Activated naive CD4-positive, alpha-beta T cell treated with anti-CD3 and anti-CD28 coated beads, Interleukin-2, amount 50 U/mL, for 24 hours (primary cell): ENCODE measurements around the gene WBP2NL.
A peak's percentile ranks its signal among the peaks of the same experiment; 100 is the strongest.

ENCODE experiments used
- H3K27ac Mint-ChIP-seq: one replicate; pipeline ENCODE4 v1.8.0; 2021; ENCODE audit warnings: mild to moderate bottlenecking, mixed read lengths
- H3K27me3 Mint-ChIP-seq: one replicate; pipeline ENCODE4 v1.8.0; 2021; ENCODE audit warnings: mixed read lengths
- H3K36me3 Mint-ChIP-seq: one replicate; pipeline ENCODE4 v1.8.0; 2021; ENCODE audit warnings: mixed read lengths
- H3K4me1 Mint-ChIP-seq: one replicate; pipeline ENCODE4 v1.8.0; 2021; ENCODE audit warnings: mixed read lengths
- H3K4me3 Mint-ChIP-seq: one replicate; pipeline ENCODE4 v1.8.0; 2021; ENCODE audit warnings: mild to moderate bottlenecking, mixed read lengths
- H3K9me3 Mint-ChIP-seq: one replicate; pipeline ENCODE4 v1.8.0; 2021; ENCODE audit warnings: mixed read lengths

WBP2NL gene

DNA sequence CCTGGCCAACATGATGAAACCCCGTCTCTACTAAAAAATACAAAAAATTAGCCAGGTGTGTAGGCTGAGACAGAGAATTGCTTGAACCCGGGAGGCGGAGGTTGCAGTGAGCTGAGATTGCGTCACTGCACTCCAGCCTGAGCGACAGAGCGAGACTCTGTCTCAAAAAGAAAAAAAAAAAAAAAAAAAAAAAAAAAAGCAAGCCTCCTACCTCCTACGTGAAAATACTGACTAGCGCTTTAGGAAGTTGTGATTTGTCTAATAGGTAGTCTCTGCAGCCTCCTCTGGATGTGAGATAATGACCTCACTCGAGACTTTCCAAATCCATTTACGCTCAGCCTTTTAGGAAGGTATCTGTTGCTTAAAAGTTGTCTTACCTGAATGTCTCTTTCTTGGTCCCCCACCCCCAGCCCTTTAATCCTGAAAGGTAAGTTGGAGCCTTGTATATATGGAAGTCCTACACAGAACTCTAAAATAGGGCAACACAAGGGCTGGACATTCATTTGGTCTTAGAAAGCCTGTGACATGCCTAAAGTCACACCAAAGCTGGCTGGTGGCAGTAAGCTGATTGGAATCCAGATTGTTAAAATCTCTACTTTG, 23.8 kb upstream of the WBP2NL start:
- no peak overlapping the region for H3K27ac Mint-ChIP-seq
- peak overlapping the region; percentile 39 for H3K4me3 Mint-ChIP-seq
- H3K9me3 Mint-ChIP-seq = no peaks in the 10 kb centered on the region
- H3K36me3 Mint-ChIP-seq = no peaks in the 10 kb centered on the region
- peaks cover 28% of the 10 kb centered on the region for H3K27me3 Mint-ChIP-seq
- H3K4me1 Mint-ChIP-seq = peaks cover 8% of the 10 kb centered on the region

DNA sequence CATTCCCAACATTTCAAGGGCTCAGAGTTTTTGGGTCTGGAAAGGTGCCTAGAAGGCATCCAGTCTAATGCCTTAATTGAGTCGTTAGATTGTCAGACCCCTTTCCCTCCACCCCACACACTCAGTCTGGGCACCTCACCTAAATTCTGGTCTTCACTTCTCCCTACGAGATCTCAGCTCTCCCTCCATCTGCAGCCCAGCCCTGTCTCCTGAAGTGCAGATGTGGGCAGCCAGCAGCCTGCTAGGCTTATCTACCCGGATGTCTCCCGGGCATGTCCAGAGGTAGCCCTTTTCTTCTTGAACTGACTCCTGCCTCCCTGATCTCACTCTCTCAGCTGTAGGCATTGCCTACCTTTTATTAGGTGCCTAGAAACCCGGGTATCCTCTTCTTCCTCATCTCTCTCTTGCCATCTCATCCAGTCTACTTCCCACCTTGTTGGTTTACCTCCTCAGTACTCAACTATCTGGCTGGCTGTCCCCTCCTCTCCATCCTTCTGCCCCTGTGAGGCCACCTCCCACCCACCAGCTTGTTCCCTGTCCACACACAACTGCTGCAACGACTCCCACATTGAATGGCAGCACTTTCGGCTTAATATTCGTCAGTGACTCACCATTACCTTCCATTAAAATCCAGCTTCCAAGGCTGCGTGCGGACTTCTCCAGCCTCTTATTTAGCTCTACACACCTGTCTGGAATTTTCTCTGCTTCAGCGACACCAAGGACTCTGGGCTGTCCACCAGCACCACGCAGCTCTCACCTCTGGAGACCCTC, 23.1 kb upstream of the WBP2NL start:
- Mint-ChIP-seq H3K36me3 (no peaks in the 10 kb centered on the region), H3K27me3 (peaks cover 28% of the 10 kb centered on the region), H3K4me3 (peak overlapping the region; percentile 79), H3K4me1 (peaks cover 8% of the 10 kb centered on the region), H3K9me3 (no peaks in the 10 kb centered on the region), H3K27ac (peak overlapping the region; percentile 17)

DNA sequence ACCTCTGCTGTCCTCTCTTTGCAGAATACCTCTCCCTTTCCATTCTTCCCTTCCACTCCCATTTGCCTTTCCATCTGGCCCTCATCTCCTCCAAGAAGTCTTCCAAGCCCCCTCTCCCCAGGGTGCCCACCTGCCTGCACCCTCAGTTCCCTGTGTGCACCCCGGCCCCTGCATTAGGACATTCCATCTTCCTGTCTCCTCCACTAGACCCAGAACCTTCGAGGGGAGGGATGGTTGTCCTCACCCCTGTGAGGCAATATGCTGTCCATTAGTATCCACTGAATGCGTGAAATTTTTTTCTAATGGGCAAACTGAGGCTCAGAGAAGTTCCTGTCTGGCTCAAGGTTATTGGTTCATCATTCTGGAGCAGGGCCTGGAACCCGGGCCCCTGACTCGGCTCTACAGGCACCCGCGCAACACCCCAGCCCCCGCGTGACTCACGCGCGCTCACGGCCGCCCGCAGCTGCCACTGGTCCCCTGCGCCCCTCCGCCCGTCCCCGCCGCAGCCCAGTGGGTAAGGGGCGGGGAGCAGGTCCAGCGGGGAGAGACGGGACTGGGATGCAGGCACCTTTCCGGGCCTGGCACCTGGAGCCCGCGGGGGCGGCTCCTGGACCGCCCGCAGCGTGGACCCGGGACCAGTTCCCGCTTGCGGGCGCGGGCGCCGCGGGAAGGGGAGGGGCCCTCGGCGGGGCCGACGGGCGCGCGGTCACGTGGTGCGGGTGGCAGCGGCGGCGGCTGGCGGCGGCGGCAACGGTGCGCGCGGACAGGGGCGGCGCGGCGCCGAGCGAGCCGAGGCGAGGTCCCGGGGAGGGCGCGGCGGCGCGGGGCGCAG, 22.3 kb upstream of the WBP2NL start:
- Mint-ChIP-seq H3K27me3 (peaks cover 25% of the 10 kb centered on the region), H3K36me3 (no peaks in the 10 kb centered on the region), H3K4me3 (peak overlapping the region; percentile 79), H3K27ac (no peak overlapping the region), H3K4me1 (peaks cover 8% of the 10 kb centered on the region), H3K9me3 (no peaks in the 10 kb centered on the region)

DNA sequence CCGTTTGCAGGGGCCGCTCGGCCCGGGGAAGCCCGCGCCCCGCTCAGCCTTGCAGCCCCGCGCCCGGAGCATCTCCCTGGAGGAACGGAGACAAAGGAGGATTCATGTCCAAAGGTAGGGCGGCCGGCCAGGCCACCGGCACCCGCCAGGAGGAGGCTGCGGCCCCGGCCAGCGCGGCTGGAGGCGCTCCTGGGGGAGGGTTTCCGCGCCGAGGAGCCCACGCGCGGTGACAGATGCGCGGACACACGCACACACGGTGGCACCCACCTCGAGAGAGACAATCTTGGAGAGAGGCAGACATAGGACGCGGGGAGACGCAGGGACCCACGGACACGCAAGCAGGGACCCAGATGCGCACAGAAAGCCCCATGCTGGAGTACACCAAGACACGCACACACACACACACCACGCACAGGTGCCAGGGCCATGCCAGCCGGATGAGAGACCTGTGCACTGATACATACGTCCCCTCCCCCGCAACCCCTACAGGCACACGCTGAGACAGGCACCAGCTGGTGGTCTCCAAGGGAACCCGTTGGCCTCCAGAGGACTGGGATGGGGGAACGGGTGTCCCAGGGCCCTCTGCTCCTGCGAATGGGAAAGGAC, 21.5 kb upstream of the WBP2NL start:
- Mint-ChIP-seq H3K27me3 (peaks cover 25% of the 10 kb centered on the region), H3K36me3 (no peaks in the 10 kb centered on the region), H3K27ac (no peak overlapping the region), H3K9me3 (no peaks in the 10 kb centered on the region), H3K4me1 (peaks cover 8% of the 10 kb centered on the region), H3K4me3 (peak overlapping the region; percentile 23)

DNA sequence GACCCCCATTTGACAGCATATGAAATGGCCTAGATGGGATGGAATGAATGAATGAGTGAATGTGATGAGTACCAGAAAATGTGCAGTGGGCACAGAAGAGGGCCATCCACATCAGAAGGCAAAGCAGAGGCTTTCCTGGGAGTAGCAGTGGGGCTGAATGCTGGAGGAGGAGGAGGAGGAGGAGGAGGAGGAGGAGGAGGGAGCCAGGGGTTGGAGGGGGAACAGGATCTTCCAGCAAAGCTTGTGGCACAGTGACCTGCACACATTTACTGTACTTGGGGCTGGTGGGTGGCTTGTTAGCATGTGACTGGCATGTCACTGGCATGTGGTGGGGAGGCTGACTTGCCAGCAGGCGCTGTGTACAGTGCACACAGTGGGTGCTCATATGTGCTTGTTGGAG, 19.9 kb upstream of the WBP2NL start:
- Mint-ChIP-seq H3K27ac (no peak overlapping the region), H3K36me3 (no peaks in the 10 kb centered on the region), H3K4me1 (peaks cover 8% of the 10 kb centered on the region), H3K9me3 (no peaks in the 10 kb centered on the region), H3K27me3 (peaks cover 20% of the 10 kb centered on the region), H3K4me3 (no peak overlapping the region)

DNA sequence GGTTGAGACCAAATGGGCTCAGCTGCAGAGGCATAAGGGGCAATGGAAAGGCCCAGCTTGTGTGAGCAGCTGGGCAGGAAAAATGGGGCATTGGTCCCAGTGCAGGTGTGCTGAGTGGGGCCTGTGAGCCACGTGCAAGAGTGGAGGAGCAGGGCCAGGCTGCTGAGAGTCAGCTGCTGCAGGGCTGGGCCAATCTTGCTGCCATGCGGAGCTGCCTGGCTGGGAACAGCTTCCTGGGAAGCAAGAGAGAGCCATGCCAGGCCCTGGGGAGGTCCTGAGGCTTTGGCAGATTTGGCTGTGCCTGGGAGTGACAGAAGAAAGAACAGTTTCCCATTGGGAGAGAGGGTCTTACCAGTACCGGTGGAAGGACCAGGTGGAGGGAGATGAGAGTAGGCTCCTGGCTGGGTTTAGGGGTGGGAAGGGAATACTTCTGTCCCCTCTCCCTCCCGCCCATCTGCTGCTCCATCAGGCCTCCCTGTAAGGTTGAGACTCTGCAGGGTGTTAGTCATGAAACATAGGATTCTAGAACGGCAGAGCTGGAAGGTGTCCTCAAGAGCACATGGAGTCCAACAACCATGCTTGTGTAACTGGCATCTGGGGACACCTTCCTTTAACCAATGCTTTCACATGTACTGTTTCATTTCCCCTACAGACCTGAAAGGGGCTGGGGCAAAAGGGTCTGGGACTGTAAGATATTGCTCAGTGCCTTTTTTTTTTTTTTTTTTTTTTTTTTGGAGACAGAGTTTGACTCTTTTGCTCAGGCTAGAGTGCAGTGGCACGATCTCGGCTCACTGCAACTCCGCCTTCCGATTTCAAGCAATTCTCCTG, 19.0 kb upstream of the WBP2NL start:
- H3K27me3 Mint-ChIP-seq = peaks cover 20% of the 10 kb centered on the region
- no peak overlapping the region for H3K4me3 Mint-ChIP-seq
- no peaks in the 10 kb centered on the region for H3K9me3 Mint-ChIP-seq
- no peak overlapping the region for H3K27ac Mint-ChIP-seq
- peaks cover 8% of the 10 kb centered on the region for H3K4me1 Mint-ChIP-seq
- no peaks in the 10 kb centered on the region for H3K36me3 Mint-ChIP-seq

DNA sequence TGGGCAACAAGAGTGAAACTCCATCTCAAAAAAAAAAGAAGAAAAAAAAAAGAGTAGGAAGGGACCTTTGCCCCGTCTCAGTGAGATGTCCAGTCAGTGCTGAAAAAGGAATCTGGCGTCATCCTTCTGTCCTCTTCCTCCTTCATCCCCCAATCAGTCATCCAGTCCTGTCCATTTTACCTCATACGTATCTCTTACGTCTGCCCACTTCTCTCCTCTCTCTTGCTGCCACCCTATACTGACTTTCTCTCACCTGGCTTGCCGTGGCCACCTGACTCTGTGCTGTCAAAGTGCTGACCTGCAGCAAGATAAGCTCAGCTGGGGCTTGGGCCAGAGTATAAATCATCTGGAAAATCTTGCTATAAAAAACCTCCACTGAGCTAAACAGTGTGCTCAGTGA, 15.7 kb upstream of the WBP2NL start:
- Mint-ChIP-seq H3K4me1 (no peaks in the 10 kb centered on the region), H3K9me3 (no peaks in the 10 kb centered on the region), H3K36me3 (no peaks in the 10 kb centered on the region), H3K27ac (no peak overlapping the region), H3K4me3 (no peak overlapping the region), H3K27me3 (peaks cover 2% of the 10 kb centered on the region)

DNA sequence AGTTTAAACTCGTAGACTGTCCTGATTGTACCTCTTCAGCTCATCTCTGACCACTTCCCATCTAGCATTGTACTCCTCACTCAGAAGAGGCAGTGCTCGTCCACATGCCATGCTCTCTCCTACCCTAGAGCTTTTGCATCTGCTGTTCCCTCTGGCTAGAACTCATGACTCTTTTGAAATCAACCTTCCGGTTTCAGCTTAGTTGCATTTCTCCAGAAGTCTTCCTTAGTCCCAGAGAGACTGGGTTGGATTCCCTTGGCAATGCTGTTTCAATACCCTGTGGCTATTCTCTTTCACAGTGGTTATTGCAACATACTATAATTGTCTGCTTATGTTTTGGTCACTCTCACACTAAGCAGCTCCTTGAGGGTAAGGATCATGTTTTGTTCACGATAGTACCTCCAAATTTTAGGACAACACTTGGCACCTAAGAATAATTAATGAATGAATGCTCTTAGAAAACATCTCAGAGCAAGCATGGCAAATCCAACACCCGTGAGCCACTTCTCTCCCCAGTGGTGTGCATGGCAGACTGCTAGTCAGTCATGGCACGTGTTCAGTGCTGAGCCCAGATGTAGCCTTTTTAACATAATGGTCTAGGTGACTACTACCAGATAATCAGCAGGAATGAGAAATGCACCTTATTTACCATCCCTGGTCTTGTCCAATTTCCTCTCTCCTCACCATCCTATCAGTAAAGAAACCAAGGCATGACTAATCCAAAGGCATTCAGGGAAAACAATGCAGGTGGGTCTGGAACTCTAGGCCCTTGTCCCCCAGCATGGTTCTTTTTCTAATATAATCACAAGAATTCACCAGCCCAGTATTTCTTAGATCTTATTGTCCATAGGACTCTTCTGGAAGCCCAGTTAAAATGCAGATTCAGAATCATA, 14.8 kb upstream of the WBP2NL start:
- H3K4me3 Mint-ChIP-seq = no peak overlapping the region
- no peaks in the 10 kb centered on the region for H3K9me3 Mint-ChIP-seq
- no peak overlapping the region for H3K27ac Mint-ChIP-seq
- H3K27me3 Mint-ChIP-seq = no peaks in the 10 kb centered on the region
- H3K36me3 Mint-ChIP-seq = no peaks in the 10 kb centered on the region
- H3K4me1 Mint-ChIP-seq = no peaks in the 10 kb centered on the region

DNA sequence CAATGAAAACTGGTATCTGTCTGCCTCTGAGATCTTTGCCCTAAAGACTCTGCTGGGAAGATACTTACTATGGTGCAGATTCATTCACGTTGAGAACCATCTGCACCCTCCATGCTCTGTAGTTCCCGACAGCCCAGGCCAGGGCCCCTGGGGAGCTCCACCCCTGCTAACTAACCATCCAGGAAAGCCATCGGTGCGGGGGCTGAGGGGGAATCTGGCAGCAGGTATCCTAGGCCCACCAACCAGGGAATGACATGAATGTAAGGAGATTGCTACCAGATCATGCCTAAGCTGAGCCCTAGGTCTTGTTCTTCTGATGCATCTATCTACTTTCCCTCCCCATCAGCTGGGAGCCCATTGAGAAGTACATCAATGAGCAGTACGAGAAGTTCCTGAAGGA, 11.3 kb upstream of the WBP2NL start:
- Mint-ChIP-seq H3K36me3 (no peaks in the 10 kb centered on the region), H3K27ac (no peak overlapping the region), H3K4me3 (no peak overlapping the region), H3K27me3 (no peaks in the 10 kb centered on the region), H3K9me3 (no peaks in the 10 kb centered on the region), H3K4me1 (no peaks in the 10 kb centered on the region)

DNA sequence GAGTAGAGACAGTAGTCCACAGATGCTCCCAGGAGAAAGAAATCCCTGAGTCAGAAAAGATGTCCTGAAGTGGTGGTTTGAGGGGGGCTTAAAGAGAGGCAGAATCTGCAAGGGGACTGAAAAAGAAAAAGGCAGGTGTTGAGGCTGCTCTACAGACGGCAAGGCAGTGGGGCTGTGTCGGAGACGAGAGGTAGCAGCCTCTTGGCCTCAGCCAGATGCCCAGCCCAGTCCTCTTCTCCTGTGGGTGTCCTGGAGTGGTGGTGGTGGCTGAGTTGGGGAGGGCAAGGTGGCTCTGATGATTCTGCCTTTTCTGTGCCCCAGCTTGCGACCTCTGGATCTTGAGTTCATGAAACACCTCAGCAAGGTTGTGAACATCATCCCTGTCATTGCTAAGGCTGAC, 9.3 kb upstream of the WBP2NL start:
- Mint-ChIP-seq H3K9me3 (no peaks in the 10 kb centered on the region), H3K27ac (no peak overlapping the region), H3K36me3 (no peaks in the 10 kb centered on the region), H3K4me1 (no peaks in the 10 kb centered on the region), H3K4me3 (no peak overlapping the region), H3K27me3 (no peaks in the 10 kb centered on the region)

DNA sequence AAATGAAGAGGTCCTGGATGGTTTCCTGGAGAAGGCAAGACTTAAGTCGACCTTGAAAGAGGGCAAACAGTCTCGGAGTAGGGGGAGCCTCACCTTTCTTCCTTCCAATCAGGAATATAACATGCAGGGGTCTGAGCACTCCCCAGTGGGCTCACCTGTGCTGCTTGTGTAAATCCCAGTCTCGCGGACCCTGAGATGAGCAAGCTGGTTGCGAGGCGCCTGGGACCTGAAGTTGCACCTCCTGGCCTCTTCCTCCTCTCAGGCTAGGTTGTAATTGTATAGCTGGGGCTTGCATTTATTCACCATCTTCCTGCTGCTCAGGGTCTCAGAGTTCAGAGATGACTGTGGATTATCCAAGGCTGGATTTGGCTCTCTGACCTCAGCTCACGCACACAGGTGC, 7.5 kb upstream of the WBP2NL start:
- H3K4me3 Mint-ChIP-seq = no peak overlapping the region
- H3K36me3 Mint-ChIP-seq = no peaks in the 10 kb centered on the region
- no peaks in the 10 kb centered on the region for H3K9me3 Mint-ChIP-seq
- no peaks in the 10 kb centered on the region for H3K4me1 Mint-ChIP-seq
- no peak overlapping the region for H3K27ac Mint-ChIP-seq
- H3K27me3 Mint-ChIP-seq = no peaks in the 10 kb centered on the region

DNA sequence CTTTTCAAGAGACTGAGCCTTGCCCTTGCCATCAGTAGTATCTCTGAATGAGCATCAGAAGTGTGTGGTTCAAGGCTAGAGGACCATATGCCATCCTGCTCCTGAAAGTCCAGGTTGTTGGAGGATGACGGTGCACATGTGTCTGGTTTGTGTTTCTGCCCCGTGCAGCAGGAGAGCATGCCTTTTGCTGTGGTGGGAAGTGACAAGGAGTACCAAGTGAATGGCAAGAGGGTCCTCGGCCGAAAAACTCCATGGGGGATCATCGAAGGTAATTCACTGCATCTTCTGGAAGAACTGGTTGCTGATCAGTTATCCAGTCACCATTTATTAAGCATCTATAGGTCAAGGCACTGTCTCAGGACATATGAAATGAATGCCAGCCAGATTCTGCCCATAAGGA, 6.1 kb upstream of the WBP2NL start:
- no peaks in the 10 kb centered on the region for H3K9me3 Mint-ChIP-seq
- H3K27me3 Mint-ChIP-seq = no peaks in the 10 kb centered on the region
- H3K4me1 Mint-ChIP-seq = no peaks in the 10 kb centered on the region
- H3K27ac Mint-ChIP-seq = no peak overlapping the region
- no peak overlapping the region for H3K4me3 Mint-ChIP-seq
- H3K36me3 Mint-ChIP-seq = no peaks in the 10 kb centered on the region

DNA sequence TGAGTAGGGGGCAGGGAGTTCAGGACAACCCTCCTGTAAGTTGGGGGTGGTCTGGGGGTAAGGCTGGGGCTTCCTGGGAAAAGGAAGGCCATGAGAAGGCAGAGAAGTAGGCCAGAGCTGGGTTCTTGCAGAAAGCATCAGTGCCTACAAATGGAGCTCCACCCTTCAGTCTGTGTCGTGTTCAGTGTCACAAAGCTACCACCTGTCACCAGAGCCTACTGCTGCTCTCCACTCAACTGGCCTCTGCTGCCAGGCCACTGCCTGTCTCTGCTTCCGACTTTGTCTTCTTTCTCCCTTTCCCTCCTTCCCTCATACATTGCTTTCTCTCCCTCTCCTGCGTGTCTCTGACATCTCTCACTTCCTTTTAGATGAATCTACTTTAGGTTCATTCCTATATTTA, 3.4 kb upstream of the WBP2NL start:
- H3K9me3 Mint-ChIP-seq = no peaks in the 10 kb centered on the region
- peaks cover 17% of the 10 kb centered on the region for H3K4me1 Mint-ChIP-seq
- no peak overlapping the region for H3K27ac Mint-ChIP-seq
- H3K4me3 Mint-ChIP-seq = no peak overlapping the region
- peaks cover 6% of the 10 kb centered on the region for H3K36me3 Mint-ChIP-seq
- no peaks in the 10 kb centered on the region for H3K27me3 Mint-ChIP-seq

DNA sequence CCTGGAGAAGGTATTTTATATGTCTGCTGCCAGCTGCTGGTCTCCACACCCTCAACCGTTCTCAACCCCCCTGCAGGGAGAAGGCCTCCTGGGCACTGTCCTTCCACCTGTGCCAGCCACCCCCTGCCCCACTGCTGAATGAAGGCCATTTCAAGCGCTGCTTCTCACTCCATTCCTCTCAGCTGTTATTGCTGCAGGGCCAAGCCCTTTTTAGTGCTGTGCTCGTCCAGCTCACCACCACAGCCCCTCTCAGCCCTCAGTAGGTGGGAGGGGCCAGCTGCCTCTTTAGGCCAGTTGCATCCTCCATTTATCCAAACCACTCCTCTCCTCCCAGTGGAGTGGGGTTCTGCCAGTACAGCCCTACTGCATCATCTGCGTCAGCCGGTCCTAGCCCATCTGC, 1.8 kb upstream of the WBP2NL start:
- no peak overlapping the region for H3K4me3 Mint-ChIP-seq
- no peak overlapping the region for H3K27ac Mint-ChIP-seq
- H3K27me3 Mint-ChIP-seq = no peaks in the 10 kb centered on the region
- peaks cover 11% of the 10 kb centered on the region for H3K36me3 Mint-ChIP-seq
- peaks cover 19% of the 10 kb centered on the region for H3K4me1 Mint-ChIP-seq
- no peaks in the 10 kb centered on the region for H3K9me3 Mint-ChIP-seq
